K562 (cell line): ENCODE measurements around the gene SLX9. TPM values are rescaled to one million over a fixed set of nuclear protein-coding genes. Genes with fewer than 3 reads are reported as not detected.

Experiments used
- ATF7 ChIP-seq: fragments of 450-650 bp; IDR thresholded peaks from 2 replicates; pipeline ENCODE4 v1.7.1; 2014; ENCODE audit warnings: mild to moderate bottlenecking, moderate library complexity
- E2F6 ChIP-seq, 2 experiments: IDR thresholded peaks; 2 replicates each; pipeline ENCODE4 v1.6.1; 2011; ENCODE audit warnings: borderline replicate concordance in 1 of 2, control low read depth in 1 of 2, low read depth in 1 of 2, low read length in 1 of 2, mild to moderate bottlenecking in 1 of 2, mixed read lengths in 1 of 2, moderate library complexity in 1 of 2; ENCODE audit not compliant: insufficient read depth in 1 of 2, insufficient read length in 1 of 2, poor library complexity in 1 of 2, severe bottlenecking in 1 of 2; ENCODE audit errors: extremely low read depth in 1 of 2
- GABPB1 ChIP-seq: sonication (generic); formaldehyde crosslinking; IDR thresholded peaks from 2 replicates; pipeline ENCODE4 v1.8.0; 2022; ENCODE audit warnings: mild to moderate bottlenecking, missing genetic modification reagents
- MGA ChIP-seq: fragments of 450-650 bp; IDR thresholded peaks from 2 replicates; pipeline ENCODE4 v1.6.1; 2016; ENCODE audit warnings: mild to moderate bottlenecking, moderate library complexity
- TFE3 ChIP-seq: fragments of 450-650 bp; formaldehyde crosslinking; IDR thresholded peaks from 2 replicates; pipeline ENCODE4 v1.4.0; 2020; ENCODE audit warnings: mild to moderate bottlenecking, mixed read lengths
- TGIF2 ChIP-seq: sonication (generic); formaldehyde crosslinking; IDR thresholded peaks from 2 replicates; pipeline ENCODE4 v1.8.1; 2022; ENCODE audit warnings: mild to moderate bottlenecking, missing genetic modification reagents, moderate library complexity
- TOE1 ChIP-seq, 2 experiments: fragments of 450-650 bp in 1 of 2; sonication (generic) in 1 of 2; formaldehyde crosslinking in 1 of 2; IDR thresholded peaks; 2 replicates each; pipeline versions ENCODE4 v1.7.1 to v1.8.0; 2016 to 2022; ENCODE audit warnings: borderline replicate concordance in 2 of 2, mild to moderate bottlenecking in 2 of 2, antibody characterized with exemption in 1 of 2, inconsistent platforms in 1 of 2, low read depth in 1 of 2, missing genetic modification reagents in 1 of 2, moderate library complexity in 1 of 2
- ZFP36 ChIP-seq: fragments of 150-350 bp; IDR thresholded peaks from 2 replicates; pipeline ENCODE4 v1.6.1; 2018; ENCODE audit warnings: low read length, low read depth; ENCODE audit not compliant: partially characterized antibody
- ZNF511 ChIP-seq: sonication (generic); formaldehyde crosslinking; IDR thresholded peaks from 2 replicates; pipeline ENCODE4 v1.8.0; 2022; ENCODE audit warnings: mild to moderate bottlenecking, missing genetic modification reagents
- polyA plus RNA-seq, 8 experiments: library from polyadenylated mRNA; depleted of rRNA in 4 of 8; stranded (reverse) in 5 of 8; unstranded in 3 of 8; fragments of >200 nt; fragmentation: Nextera tagmentation in 2 of 8; fragmentation: Illumina TruSeq in 1 of 8; extraction: Ambion mirVana in 2 of 8; extraction: Trizol in 1 of 8; gene quantifications; 2 replicates each; pipeline versions ENCODE4 v1.2.1 to v1.2.3, GENCODE V29; 2011 to 2014; ENCODE audit warnings: inconsistent platforms in 1 of 8, missing spikeins in 1 of 8
- total RNA-seq, 7 experiments: library from RNA; depleted of rRNA in 6 of 7; stranded (reverse); fragments of >200 nt in 6 of 7; fragmentation: Illumina TruSeq in 2 of 7; extraction: Trizol in 2 of 7; gene quantifications; 2 replicates each; pipeline versions ENCODE4 v1.2.1 to v1.2.3, GENCODE V29; 2011 to 2021; ENCODE audit warnings: low replicate concordance in 1 of 7

SLX9 gene
- total and polyA plus RNA-seq, 9 of the 15 experiments (the other 6 are each of a cell fraction or from before 2014, with no cell fraction given), result 1.2 to 75.5 (median 16.5) TPM

- TF ChIP-seq TFE3 (CRISPR knock-in tag), result peak; percentile 85
- TF ChIP-seq MGA, result peak; percentile 75
- TF ChIP-seq ATF7, result peak; percentile 45; the same call in 1 of the 2 replicates
- TF ChIP-seq ZFP36, result no peak
- TF ChIP-seq ZNF511, result peak; percentile 77; the same call in 1 of the 2 replicates
- 0 out of 2 replicates have a peak, but pooled peaks have one; percentile 34 for TF ChIP-seq GABPB1 (CRISPR knock-in tag)
- TF ChIP-seq TGIF2, result peak; percentile 94
- peak in 1 of 2 experiments; percentile 65 for TF ChIP-seq E2F6 (IDR thresholded peaks at IDR 0.05; ENCODE audit: borderline replicate concordance in 1 of 2, extremely low read depth in 1 of 2, insufficient read depth in 1 of 2, insufficient read length in 1 of 2, low read depth in 1 of 2, low read length in 1 of 2, poor library complexity in 1 of 2, severe bottlenecking in 1 of 2)
- peak; percentile 71 for TF ChIP-seq TOE1 (IDR thresholded peaks at IDR 0.05; ENCODE audit: borderline replicate concordance)
- no peak for TF ChIP-seq TOE1 (CRISPR knock-in tag; IDR thresholded peaks at IDR 0.05; ENCODE audit: borderline replicate concordance, low read depth)
Observed at GRCh38 chr21:45004481-45005247, 64.8 kb downstream of the SLX9 start (continued).
